ENCODE data around the gene SLAMF1.
A peak's percentile ranks its signal among the peaks of the same experiment; 100 is the strongest.

Gene SLAMF1

GRCh38 chr1:160615660-160616059 is 31.2 kb downstream of the SLAMF1 start:
- H3K9ac ChIP-seq (ENCODE audit: low read length), result no peak overlapping the region
- H3K27ac ChIP-seq (ENCODE audit: low read length), result no peak overlapping the region
- H3K9me3 ChIP-seq (ENCODE audit: insufficient read depth, low read length), result no peaks in the 10 kb centered on the region
- no peak overlapping the region for H2AFZ ChIP-seq (ENCODE audit: low read depth, low read length)
- H3K4me2 ChIP-seq (ENCODE audit: low read length), result no peak overlapping the region
- H3K27me3 ChIP-seq (ENCODE audit: low read depth, low read length), result peaks cover 9% of the 10 kb centered on the region; the same call in 1 of the 2 replicates
- no peak overlapping the region for H3K4me3 ChIP-seq (ENCODE audit: low read length)
- peaks cover 18% of the 10 kb centered on the region for H3K4me1 ChIP-seq (ENCODE audit: low read length)
- H3K79me2 ChIP-seq (ENCODE audit: low read length), result no peaks in the 10 kb centered on the region
- no peaks in the 10 kb centered on the region for H3K36me3 ChIP-seq (replicated peaks; ENCODE audit: low read depth, low read length)
- no peak for TF ChIP-seq CTCF (IDR thresholded peaks at IDR 0.05; ENCODE audit: low read depth, low read length)
- no peak for TF ChIP-seq EZH2phosphoT487 (IDR thresholded peaks at IDR 0.05; ENCODE audit: low read depth)
- H4K20me1 ChIP-seq (ENCODE audit: insufficient read depth, low read length), result no peaks in the 10 kb centered on the region

GRCh38 chr1:160614410-160614809 is 32.4 kb downstream of the SLAMF1 start:
- H3K9me3 ChIP-seq (ENCODE audit: insufficient read depth, low read length), result no peaks in the 10 kb centered on the region
- H3K27me3 ChIP-seq (ENCODE audit: low read depth, low read length), result peaks cover 9% of the 10 kb centered on the region; the same call in 1 of the 2 replicates
- H3K4me2 ChIP-seq (ENCODE audit: low read length), result no peak overlapping the region
- no peaks in the 10 kb centered on the region for H3K79me2 ChIP-seq (ENCODE audit: low read length)
- no peak overlapping the region for H3K4me3 ChIP-seq (ENCODE audit: low read length)
- H3K27ac ChIP-seq (ENCODE audit: low read length), result no peak overlapping the region
- H3K4me1 ChIP-seq (ENCODE audit: low read length), result peaks cover 30% of the 10 kb centered on the region
- no peaks in the 10 kb centered on the region for H4K20me1 ChIP-seq (ENCODE audit: insufficient read depth, low read length)
- TF ChIP-seq CTCF (IDR thresholded peaks at IDR 0.05; ENCODE audit: low read depth, low read length) (no peak), EZH2phosphoT487 (IDR thresholded peaks at IDR 0.05; ENCODE audit: low read depth) (no peak)
- H2AFZ ChIP-seq (ENCODE audit: low read depth, low read length), result no peak overlapping the region
- no peak overlapping the region for H3K9ac ChIP-seq (ENCODE audit: low read length)
- no peaks in the 10 kb centered on the region for H3K36me3 ChIP-seq (replicated peaks; ENCODE audit: low read depth, low read length)

- Histone ChIP-seq H4K20me1 (ENCODE audit: insufficient read depth, low read length) (no peaks in the 10 kb centered on the region), H3K27ac (ENCODE audit: low read length) (no peak overlapping the region), H3K9me3 (ENCODE audit: insufficient read depth, low read length) (no peaks in the 10 kb centered on the region), H3K4me1 (ENCODE audit: low read length) (peaks cover 40% of the 10 kb centered on the region), H3K4me3 (ENCODE audit: low read length) (no peak overlapping the region), H3K4me2 (ENCODE audit: low read length) (no peak overlapping the region), H3K9ac (ENCODE audit: low read length) (no peak overlapping the region), H3K79me2 (ENCODE audit: low read length) (no peaks in the 10 kb centered on the region), H3K27me3 (ENCODE audit: low read depth, low read length) (peaks cover 9% of the 10 kb centered on the region; the same call in 1 of the 2 replicates), H3K36me3 (replicated peaks; ENCODE audit: low read depth, low read length) (no peaks in the 10 kb centered on the region), H2AFZ (ENCODE audit: low read depth, low read length) (no peak overlapping the region)
- TF ChIP-seq EZH2phosphoT487 (IDR thresholded peaks at IDR 0.05; ENCODE audit: low read depth) (no peak), CTCF (IDR thresholded peaks at IDR 0.05; ENCODE audit: low read depth, low read length) (no peak)
These were observed 34.1 kb downstream of the SLAMF1 start for GRCh38 chr1:160612613-160613218.

- Histone ChIP-seq H3K36me3 (replicated peaks; ENCODE audit: low read depth, low read length) (no peaks in the 10 kb centered on the region), H3K4me3 (ENCODE audit: low read length) (no peak overlapping the region), H3K9ac (ENCODE audit: low read length) (0 out of 2 replicates have a peak overlapping the region, but pooled peaks have one; percentile 8), H3K79me2 (ENCODE audit: low read length) (no peaks in the 10 kb centered on the region), H3K27ac (ENCODE audit: low read length) (peak overlapping the region; percentile 21), H3K4me2 (ENCODE audit: low read length) (peak overlapping the region; percentile 32), H3K4me1 (ENCODE audit: low read length) (peaks cover 56% of the 10 kb centered on the region), H2AFZ (ENCODE audit: low read depth, low read length) (peak overlapping the region; percentile 24), H4K20me1 (ENCODE audit: insufficient read depth, low read length) (no peaks in the 10 kb centered on the region), H3K27me3 (ENCODE audit: low read depth, low read length) (peaks cover 9% of the 10 kb centered on the region; the same call in 1 of the 2 replicates), H3K9me3 (ENCODE audit: insufficient read depth, low read length) (no peaks in the 10 kb centered on the region)
- TF ChIP-seq CTCF (IDR thresholded peaks at IDR 0.05; ENCODE audit: low read depth, low read length) (no peak), EZH2phosphoT487 (IDR thresholded peaks at IDR 0.05; ENCODE audit: low read depth) (no peak)
These were observed 36.1 kb downstream of the SLAMF1 start for GRCh38 chr1:160610569-160611242.
